CD14-positive monocyte (primary cell): ENCODE data around the gene RIC8A. TPM values are rescaled to one million over a fixed set of nuclear protein-coding genes. Genes with fewer than 3 reads are reported as not detected.
A peak's percentile ranks its signal among the peaks of the same experiment; 100 is the strongest.

Source experiments
- DNase-seq, 3 donors: peaks; one replicate each; pipeline ENCODE4 v3.0.0-alpha.2; 2011 to 2022
- H2AFZ ChIP-seq: 2 replicates; pipeline ENCODE4 v1.6.0; 2012; ENCODE audit warnings: mild to moderate bottlenecking, low read depth, low read length, inconsistent platforms; ENCODE audit not compliant: insufficient read depth, poor library complexity, severe bottlenecking
- H3K27ac ChIP-seq, 2 donors: 1 replicate in 1 of 2; 2 replicates in 1 of 2; pipeline ENCODE4 v1.5.1; 2012 to 2013; ENCODE audit warnings: low read length in 2 of 2, control low read depth in 1 of 2, inconsistent platforms in 1 of 2, low read depth in 1 of 2, mild to moderate bottlenecking in 1 of 2
- H3K27me3 ChIP-seq, 2 donors: one replicate each; pipeline versions ENCODE4 v1.6.0 to v1.6.1; 2011 to 2013; ENCODE audit warnings: low read length in 2 of 2; ENCODE audit not compliant: control insufficient read depth in 2 of 2, insufficient read depth in 2 of 2
- H3K36me3 ChIP-seq, 2 donors: replicated peaks in 1 of 2; 1 replicate in 1 of 2; 2 replicates in 1 of 2; pipeline versions ENCODE4 v1.5.1 to v1.6.1; 2012 to 2013; ENCODE audit warnings: low read length in 2 of 2, control low read depth in 1 of 2, inconsistent platforms in 1 of 2, mild to moderate bottlenecking in 1 of 2; ENCODE audit not compliant: insufficient read depth in 2 of 2, control insufficient read depth in 1 of 2
- H3K4me1 ChIP-seq, 2 donors: 1 replicate in 1 of 2; 2 replicates in 1 of 2; pipeline versions ENCODE4 v1.5.1 to v1.6.1; 2012 to 2013; ENCODE audit warnings: low read length in 2 of 2, control low read depth in 1 of 2, inconsistent platforms in 1 of 2, mild to moderate bottlenecking in 1 of 2, moderate library complexity in 1 of 2; ENCODE audit not compliant: insufficient read depth in 2 of 2, control insufficient read depth in 1 of 2
- H3K4me2 ChIP-seq: replicated peaks from 2 replicates; pipeline ENCODE3; 2012; ENCODE audit warnings: low read length, moderate library complexity, mild to moderate bottlenecking; ENCODE audit not compliant: poor library complexity, severe bottlenecking; ENCODE audit errors: extremely low read depth
- H3K4me3 ChIP-seq, 3 experiments: fragments of 200-600 bp in 1 of 3; sonication (generic) in 1 of 3; replicated peaks in 1 of 3; 1 replicate in 2 of 3; 2 replicates in 1 of 3; pipeline ENCODE4 v1.5.1; 2011 to 2013; ENCODE audit warnings: low read length in 3 of 3, mild to moderate bottlenecking in 3 of 3, control low read depth in 2 of 3, low read depth in 2 of 3, inconsistent platforms in 1 of 3, moderate library complexity in 1 of 3
- H3K79me2 ChIP-seq: 2 replicates; pipeline ENCODE4 v1.6.0; 2012; ENCODE audit warnings: mild to moderate bottlenecking, control low read depth, inconsistent platforms, low read length, moderate library complexity; ENCODE audit not compliant: insufficient read depth
- H3K9ac ChIP-seq: 2 replicates; pipeline ENCODE4 v1.6.0; 2017; ENCODE audit warnings: low read length, mild to moderate bottlenecking; ENCODE audit not compliant: insufficient read depth, poor library complexity, severe bottlenecking
- H3K9me3 ChIP-seq, 2 donors: replicated peaks in 1 of 2; 1 replicate in 1 of 2; 2 replicates in 1 of 2; pipeline versions ENCODE4 v1.5.1 to v1.6.1; 2012 to 2013; ENCODE audit warnings: low read length in 2 of 2, control low read depth in 1 of 2; ENCODE audit not compliant: control insufficient read depth in 1 of 2, insufficient read depth in 1 of 2
- H4K20me1 ChIP-seq: 2 replicates; pipeline ENCODE4 v1.6.0; 2012; ENCODE audit warnings: mild to moderate bottlenecking, low read length, control low read depth, moderate library complexity; ENCODE audit not compliant: insufficient read depth
- H3K27ac Mint-ChIP-seq, 7 donors: one replicate each; pipeline ENCODE4 v1.8.0; 2020; ENCODE audit warnings: mild to moderate bottlenecking in 7 of 7, mixed read lengths in 7 of 7, moderate library complexity in 6 of 7, inconsistent platforms in 2 of 7
- H3K27me3 Mint-ChIP-seq, 3 donors: one replicate each; pipeline ENCODE4 v1.8.0; 2021 to 2022; ENCODE audit warnings: low read depth in 3 of 3, mild to moderate bottlenecking in 3 of 3, mixed read lengths in 3 of 3, moderate library complexity in 3 of 3, inconsistent platforms in 1 of 3
- H3K36me3 Mint-ChIP-seq, 2 donors: one replicate each; pipeline ENCODE4 v1.8.0; 2020; ENCODE audit warnings: mixed read lengths in 2 of 2, inconsistent platforms in 1 of 2, mild to moderate bottlenecking in 1 of 2
- H3K4me1 Mint-ChIP-seq: one replicate; pipeline ENCODE4 v1.8.0; 2020; ENCODE audit warnings: mild to moderate bottlenecking, mixed read lengths
- H3K4me3 Mint-ChIP-seq, 2 donors: one replicate each; pipeline ENCODE4 v1.8.0; 2020; ENCODE audit warnings: mild to moderate bottlenecking in 2 of 2, mixed read lengths in 2 of 2, moderate library complexity in 1 of 2
- H3K9me3 Mint-ChIP-seq, 7 donors: one replicate each; pipeline ENCODE4 v1.8.0; 2020 to 2022; ENCODE audit warnings: mixed read lengths in 7 of 7, mild to moderate bottlenecking in 6 of 7, moderate library complexity in 6 of 7, inconsistent platforms in 2 of 7
- WGBS: methylation state at CpG from one replicate; pipeline ENCODE4 v1.1.5; 2013; ENCODE audit warnings: missing lambda C conversion rate; ENCODE audit not compliant: insufficient coverage; 5-methylcytosine and 5-hydroxymethylcytosine counted together
- intact Hi-C, 2 donors: fragments of 100-400 bp; cut with micrococcal nuclease; formaldehyde crosslinking; loops; one replicate each; pipeline versions ENCODE4 v1.15.0 to v1.15.1; 2023
- polyA plus RNA-seq, 3 donors: library from polyadenylated mRNA; depleted of rRNA in 1 of 3; unstranded in 2 of 3; stranded (reverse) in 1 of 3; fragments of 300-500 nt in 2 of 3; fragments of >200 nt in 1 of 3; fragmentation: Illumina TruSeq in 2 of 3; gene quantifications; 1 replicate in 2 of 3; 2 replicates in 1 of 3; pipeline ENCODE4 v1.2.3, GENCODE V29; 2012 to 2021
- TF ChIP-seq, protein P1 (sequence below): fragments of 200-600 bp; IDR thresholded peaks from one replicate; pipeline ENCODE4 v1.8.0; 2022; ENCODE audit warnings: antibody characterized with exemption, mild to moderate bottlenecking

The RIC8A gene
- polyA plus RNA-seq, 3 donors = 51.1 to 79.1 (median 56.5) TPM

DNA sequence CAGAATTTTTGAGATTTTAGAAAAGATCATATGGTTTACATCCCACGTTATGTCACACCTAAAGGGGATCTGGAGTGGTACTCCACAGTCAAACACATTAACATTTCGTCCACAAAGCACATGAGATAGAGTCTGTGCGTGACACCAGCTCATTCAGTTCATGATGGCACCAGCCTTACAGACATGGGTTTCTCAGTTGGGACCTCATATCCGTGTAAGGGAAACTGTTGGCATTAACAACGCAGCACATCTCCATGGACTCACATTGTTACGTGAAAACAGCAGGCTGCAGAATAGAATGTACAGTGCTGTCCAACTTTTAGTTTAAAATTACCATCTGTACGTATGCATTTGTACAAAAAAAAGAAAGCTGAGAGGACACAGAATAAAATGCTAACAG lies 14.0 kb downstream of the RIC8A start:
- H3K27me3 Mint-ChIP-seq = no peaks in the 10 kb centered on the region
- WGBS = 96% methylated on average over 6 of the region's 7 CpGs

DNA sequence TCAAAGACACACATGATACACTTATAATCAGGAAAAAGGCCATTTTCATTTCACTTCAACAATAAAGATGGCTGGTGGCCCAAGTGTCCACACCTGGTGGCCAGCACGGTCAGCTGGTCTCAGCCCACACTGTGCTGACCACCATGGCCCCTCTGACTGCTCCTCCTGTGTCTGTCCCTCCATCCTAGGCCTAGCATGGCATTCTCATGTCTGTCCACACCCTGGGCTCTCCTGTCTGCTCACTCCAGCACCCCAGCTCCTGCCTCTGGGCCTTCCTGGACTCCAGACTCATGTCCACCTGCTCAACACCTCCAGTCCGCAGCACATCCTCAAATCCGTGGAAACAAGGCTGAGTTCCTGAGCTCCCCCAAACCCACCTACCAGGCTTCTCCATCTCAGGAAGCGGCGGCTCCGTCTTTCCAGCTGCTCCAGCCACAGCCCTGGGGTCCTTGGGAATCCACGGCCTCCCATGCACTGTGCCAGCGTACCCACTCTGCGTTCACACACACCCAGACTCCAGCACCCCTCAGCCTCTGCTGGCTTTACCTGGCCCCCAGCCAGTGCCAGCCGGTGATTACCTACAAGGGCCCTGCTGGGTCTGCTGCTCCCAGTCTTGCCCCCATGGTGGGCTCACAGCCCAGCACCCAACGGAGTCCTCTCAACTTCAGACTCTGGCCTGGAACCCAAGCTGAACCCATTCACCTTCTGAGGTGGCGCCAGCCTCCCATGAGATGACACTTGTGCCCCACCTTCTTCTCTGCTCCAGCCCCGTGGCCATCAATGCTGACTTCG lies 14.7 kb downstream of the RIC8A start:
- Mint-ChIP-seq H3K27ac (peak overlapping the region in 2 of 7 donors; percentile 6 to 18), H3K9me3 (no peaks in the 10 kb centered on the region), H3K27me3 (no peaks in the 10 kb centered on the region), H3K4me3 (no peak overlapping the region), H3K36me3 (peaks cover 20 to 27% of the 10 kb centered on the region in 2 donors), H3K4me1 (peaks cover 1% of the 10 kb centered on the region)
- intact Hi-C loops = no loop called here
- no peak overlapping the region for H2AFZ ChIP-seq
- TF ChIP-seq, protein P1, sequence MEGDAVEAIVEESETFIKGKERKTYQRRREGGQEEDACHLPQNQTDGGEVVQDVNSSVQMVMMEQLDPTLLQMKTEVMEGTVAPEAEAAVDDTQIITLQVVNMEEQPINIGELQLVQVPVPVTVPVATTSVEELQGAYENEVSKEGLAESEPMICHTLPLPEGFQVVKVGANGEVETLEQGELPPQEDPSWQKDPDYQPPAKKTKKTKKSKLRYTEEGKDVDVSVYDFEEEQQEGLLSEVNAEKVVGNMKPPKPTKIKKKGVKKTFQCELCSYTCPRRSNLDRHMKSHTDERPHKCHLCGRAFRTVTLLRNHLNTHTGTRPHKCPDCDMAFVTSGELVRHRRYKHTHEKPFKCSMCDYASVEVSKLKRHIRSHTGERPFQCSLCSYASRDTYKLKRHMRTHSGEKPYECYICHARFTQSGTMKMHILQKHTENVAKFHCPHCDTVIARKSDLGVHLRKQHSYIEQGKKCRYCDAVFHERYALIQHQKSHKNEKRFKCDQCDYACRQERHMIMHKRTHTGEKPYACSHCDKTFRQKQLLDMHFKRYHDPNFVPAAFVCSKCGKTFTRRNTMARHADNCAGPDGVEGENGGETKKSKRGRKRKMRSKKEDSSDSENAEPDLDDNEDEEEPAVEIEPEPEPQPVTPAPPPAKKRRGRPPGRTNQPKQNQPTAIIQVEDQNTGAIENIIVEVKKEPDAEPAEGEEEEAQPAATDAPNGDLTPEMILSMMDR = no peak
- WGBS = 96% methylated on average over 14 of the region's 14 CpGs
- no peak overlapping the region for H3K4me3 ChIP-seq
- H3K4me2 ChIP-seq = no peak overlapping the region
- no peak for DNase-seq
- no peaks in the 10 kb centered on the region for H4K20me1 ChIP-seq
- H3K36me3 ChIP-seq = peaks cover 0 to 7% of the 10 kb centered on the region in 2 donors
- no peak overlapping the region for H3K9ac ChIP-seq
- no peak overlapping the region for H3K27ac ChIP-seq
- H3K27me3 ChIP-seq = no peaks in the 10 kb centered on the region
- no peaks in the 10 kb centered on the region for H3K79me2 ChIP-seq
- no peaks in the 10 kb centered on the region for H3K4me1 ChIP-seq
- no peaks in the 10 kb centered on the region for H3K9me3 ChIP-seq

More for the DNA sequence above, 14.0 kb downstream of the RIC8A start:
- H3K4me3 ChIP-seq = no peak overlapping the region
- no peaks in the 10 kb centered on the region for H4K20me1 ChIP-seq
- no peak overlapping the region for H3K9ac ChIP-seq
- no peak overlapping the region for H2AFZ ChIP-seq
- H3K9me3 Mint-ChIP-seq = no peaks in the 10 kb centered on the region
- H3K36me3 ChIP-seq = peaks cover 0 to 7% of the 10 kb centered on the region in 2 donors
- no peak overlapping the region for H3K4me2 ChIP-seq
- H3K36me3 Mint-ChIP-seq = peaks cover 20 to 27% of the 10 kb centered on the region in 2 donors
- H3K9me3 ChIP-seq = no peaks in the 10 kb centered on the region
- H3K4me1 ChIP-seq = no peaks in the 10 kb centered on the region
- H3K79me2 ChIP-seq = no peaks in the 10 kb centered on the region
- TF ChIP-seq, protein P1 = no peak
- intact Hi-C loops = no loop called here
- DNase-seq = no peak
- no peak overlapping the region for H3K27ac Mint-ChIP-seq
- no peaks in the 10 kb centered on the region for H3K27me3 ChIP-seq
- no peak overlapping the region for H3K27ac ChIP-seq
- H3K4me1 Mint-ChIP-seq = peaks cover 1% of the 10 kb centered on the region
- no peak overlapping the region for H3K4me3 Mint-ChIP-seq
